Measurements from ENCODE around the gene ODF4.

ODF4 gene

GRCh38 chr17:8337802-8338752 lies 1.6 kb upstream of the ODF4 start:
- H3K4me2 ChIP-seq = no peak overlapping the region
- H2AFZ ChIP-seq (ENCODE audit: low read depth) = no peak overlapping the region

DNA sequence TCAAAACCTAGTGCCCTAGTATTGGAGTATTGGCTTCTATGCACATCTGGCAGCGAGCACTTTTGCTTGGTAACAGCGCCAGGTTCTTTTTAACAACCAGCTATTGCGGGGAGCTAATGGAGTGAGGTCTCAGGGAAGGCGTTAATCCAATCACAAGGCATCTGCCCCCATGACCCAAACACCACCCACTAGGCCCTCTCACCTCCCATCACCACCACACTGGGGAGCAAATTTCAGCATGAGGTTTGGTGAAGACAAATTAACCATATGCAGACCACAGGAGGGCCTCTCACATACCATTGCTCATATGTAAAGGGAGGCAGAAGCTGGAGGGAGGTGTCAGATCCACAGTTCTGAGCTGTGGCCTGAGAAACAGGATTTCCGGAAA lies 893 bp upstream of the ODF4 start:
- Histone ChIP-seq H3K4me3 (IDR thresholded peaks at IDR 0.05; ENCODE audit: insufficient read depth, low read depth, low read length) (no peak overlapping the region), H3K79me2 (ENCODE audit: insufficient read depth, low read depth) (no peaks in the 10 kb centered on the region), H3K9ac (no peak overlapping the region), H3K27ac (no peak overlapping the region), H3K27me3 (ENCODE audit: insufficient read depth, low read depth) (no peaks in the 10 kb centered on the region), H3K4me2 (no peak overlapping the region), H2AFZ (ENCODE audit: low read depth) (no peak overlapping the region), H3K36me3 (ENCODE audit: insufficient read depth) (no peaks in the 10 kb centered on the region), H3K4me1 (ENCODE audit: low read depth, poor library complexity, severe bottlenecking) (no peaks in the 10 kb centered on the region), H4K20me1 (ENCODE audit: insufficient read depth) (no peaks in the 10 kb centered on the region)
- TF ChIP-seq, protein P1, sequence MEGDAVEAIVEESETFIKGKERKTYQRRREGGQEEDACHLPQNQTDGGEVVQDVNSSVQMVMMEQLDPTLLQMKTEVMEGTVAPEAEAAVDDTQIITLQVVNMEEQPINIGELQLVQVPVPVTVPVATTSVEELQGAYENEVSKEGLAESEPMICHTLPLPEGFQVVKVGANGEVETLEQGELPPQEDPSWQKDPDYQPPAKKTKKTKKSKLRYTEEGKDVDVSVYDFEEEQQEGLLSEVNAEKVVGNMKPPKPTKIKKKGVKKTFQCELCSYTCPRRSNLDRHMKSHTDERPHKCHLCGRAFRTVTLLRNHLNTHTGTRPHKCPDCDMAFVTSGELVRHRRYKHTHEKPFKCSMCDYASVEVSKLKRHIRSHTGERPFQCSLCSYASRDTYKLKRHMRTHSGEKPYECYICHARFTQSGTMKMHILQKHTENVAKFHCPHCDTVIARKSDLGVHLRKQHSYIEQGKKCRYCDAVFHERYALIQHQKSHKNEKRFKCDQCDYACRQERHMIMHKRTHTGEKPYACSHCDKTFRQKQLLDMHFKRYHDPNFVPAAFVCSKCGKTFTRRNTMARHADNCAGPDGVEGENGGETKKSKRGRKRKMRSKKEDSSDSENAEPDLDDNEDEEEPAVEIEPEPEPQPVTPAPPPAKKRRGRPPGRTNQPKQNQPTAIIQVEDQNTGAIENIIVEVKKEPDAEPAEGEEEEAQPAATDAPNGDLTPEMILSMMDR (conservative IDR thresholded peaks at IDR 0.05; ENCODE audit: low read depth, low read length) = no peak

More at GRCh38 chr17:8337802-8338752, 1.6 kb upstream of the ODF4 start:
- H3K79me2 ChIP-seq (ENCODE audit: insufficient read depth, low read depth) = no peaks in the 10 kb centered on the region
- H3K4me3 ChIP-seq (IDR thresholded peaks at IDR 0.05; ENCODE audit: insufficient read depth, low read depth, low read length) = no peak overlapping the region
- no peak overlapping the region for H3K9ac ChIP-seq
- H4K20me1 ChIP-seq (ENCODE audit: insufficient read depth) = no peaks in the 10 kb centered on the region
- no peaks in the 10 kb centered on the region for H3K4me1 ChIP-seq (ENCODE audit: low read depth, poor library complexity, severe bottlenecking)
- no peaks in the 10 kb centered on the region for H3K36me3 ChIP-seq (ENCODE audit: insufficient read depth)
- TF ChIP-seq, protein P1 (conservative IDR thresholded peaks at IDR 0.05; ENCODE audit: low read depth, low read length) = no peak
- no peak overlapping the region for H3K27ac ChIP-seq
- no peaks in the 10 kb centered on the region for H3K27me3 ChIP-seq (ENCODE audit: insufficient read depth, low read depth)

DNA sequence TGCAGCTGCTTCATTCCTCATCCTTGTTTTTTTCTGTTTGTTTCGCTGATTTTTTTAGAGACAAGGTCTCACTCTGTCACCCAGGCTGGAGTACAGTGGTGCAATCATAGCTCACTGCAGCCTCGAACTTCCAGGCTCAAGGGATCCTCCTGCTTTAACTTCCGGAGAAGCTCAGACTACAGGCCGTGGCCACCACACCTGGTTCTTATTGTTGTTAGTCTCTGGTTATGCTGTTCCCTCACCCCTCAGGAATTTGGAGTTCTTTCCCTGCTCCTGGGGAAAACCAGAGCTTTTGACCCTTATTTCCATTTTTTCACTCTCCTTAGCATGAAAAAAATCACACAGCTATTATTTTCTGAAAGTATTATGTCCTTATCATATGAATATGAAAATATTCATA lies 1.8 kb downstream of the ODF4 start:
- Histone ChIP-seq H4K20me1 (ENCODE audit: insufficient read depth) (no peaks in the 10 kb centered on the region), H3K27ac (no peak overlapping the region), H3K79me2 (ENCODE audit: insufficient read depth, low read depth) (no peaks in the 10 kb centered on the region), H3K4me1 (ENCODE audit: low read depth, poor library complexity, severe bottlenecking) (no peaks in the 10 kb centered on the region), H3K27me3 (ENCODE audit: insufficient read depth, low read depth) (no peaks in the 10 kb centered on the region), H3K4me2 (no peak overlapping the region), H2AFZ (ENCODE audit: low read depth) (no peak overlapping the region), H3K4me3 (IDR thresholded peaks at IDR 0.05; ENCODE audit: insufficient read depth, low read depth, low read length) (no peak overlapping the region), H3K9ac (no peak overlapping the region), H3K36me3 (ENCODE audit: insufficient read depth) (no peaks in the 10 kb centered on the region)
- TF ChIP-seq, protein P1 (conservative IDR thresholded peaks at IDR 0.05; ENCODE audit: low read depth, low read length) = no peak

- Histone ChIP-seq H3K9ac (no peak overlapping the region), H3K79me2 (ENCODE audit: insufficient read depth, low read depth) (no peaks in the 10 kb centered on the region), H3K4me1 (ENCODE audit: low read depth, poor library complexity, severe bottlenecking) (no peaks in the 10 kb centered on the region), H3K4me3 (IDR thresholded peaks at IDR 0.05; ENCODE audit: insufficient read depth, low read depth, low read length) (no peak overlapping the region), H3K36me3 (ENCODE audit: insufficient read depth) (no peaks in the 10 kb centered on the region), H3K27me3 (ENCODE audit: insufficient read depth, low read depth) (no peaks in the 10 kb centered on the region), H3K4me2 (no peak overlapping the region), H4K20me1 (ENCODE audit: insufficient read depth) (no peaks in the 10 kb centered on the region), H2AFZ (ENCODE audit: low read depth) (no peak overlapping the region), H3K27ac (no peak overlapping the region)
- TF ChIP-seq, protein P1 (conservative IDR thresholded peaks at IDR 0.05; ENCODE audit: low read depth, low read length) = no peak
Observed at GRCh38 chr17:8345052-8345690, 5.5 kb downstream of the ODF4 start.
